ENCODE measurements around the gene IL17REL. TPM values are rescaled to one million over a fixed set of nuclear protein-coding genes. Genes with fewer than 3 reads are reported as not detected.
A peak's percentile ranks its signal among the peaks of the same experiment; 100 is the strongest.

IL17REL gene
- total RNA-seq, 2 donors from 2014 or later = not detected

DNA sequence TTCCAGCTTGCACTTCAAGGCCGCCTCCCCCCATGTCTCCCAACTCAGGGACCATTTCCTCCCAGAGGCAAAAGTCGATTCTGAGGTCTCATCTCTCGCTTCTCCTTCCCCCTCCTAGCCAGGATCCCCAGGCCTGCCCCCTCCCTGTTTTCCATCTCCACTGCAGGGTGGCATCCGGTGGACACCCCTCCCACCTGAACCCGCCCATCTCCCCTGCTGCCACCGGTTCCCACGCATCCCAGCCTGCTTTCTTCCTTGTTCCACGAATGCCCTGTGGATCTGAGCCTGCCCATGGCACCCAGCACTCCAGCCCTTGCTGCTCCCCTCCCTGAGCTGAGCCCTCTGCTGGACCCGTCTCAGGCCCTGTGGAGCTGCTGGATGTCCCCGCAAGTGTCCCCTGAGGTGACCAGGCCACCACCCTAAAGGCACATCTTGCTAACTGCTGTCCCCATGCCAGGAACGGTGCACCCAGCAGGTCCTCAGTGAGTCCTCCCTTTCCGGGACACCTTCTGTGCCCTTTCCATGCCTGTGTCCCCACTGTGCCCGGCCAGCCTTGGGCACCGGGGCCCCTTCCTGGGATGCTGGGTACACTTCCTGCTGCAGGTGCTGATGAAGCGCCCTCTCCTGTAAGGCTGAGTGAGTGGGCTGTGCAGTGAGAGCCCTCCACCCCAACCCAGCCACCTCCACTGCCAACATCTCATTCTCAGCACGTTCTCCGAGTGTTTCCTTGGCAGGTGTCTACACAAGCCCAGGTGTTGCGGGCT, 936 bp downstream of the IL17REL start:
- Mint-ChIP-seq H3K4me1 (peaks cover 8% of the 10 kb centered on the region), H3K27me3 (peaks cover 31% of the 10 kb centered on the region), H3K27ac (peak overlapping the region; percentile 71), H3K4me3 (peak overlapping the region; percentile 80), H3K36me3 (ENCODE audit: low read depth) (peaks cover 2% of the 10 kb centered on the region)
- ATAC-seq = no peak
- DNase-seq = peak in 1 of 3 donors; percentile 7
- H3K9me3 ChIP-seq (ENCODE audit: control insufficient read depth, low read length, poor library complexity, severe bottlenecking) = no peaks in the 10 kb centered on the region

DNA sequence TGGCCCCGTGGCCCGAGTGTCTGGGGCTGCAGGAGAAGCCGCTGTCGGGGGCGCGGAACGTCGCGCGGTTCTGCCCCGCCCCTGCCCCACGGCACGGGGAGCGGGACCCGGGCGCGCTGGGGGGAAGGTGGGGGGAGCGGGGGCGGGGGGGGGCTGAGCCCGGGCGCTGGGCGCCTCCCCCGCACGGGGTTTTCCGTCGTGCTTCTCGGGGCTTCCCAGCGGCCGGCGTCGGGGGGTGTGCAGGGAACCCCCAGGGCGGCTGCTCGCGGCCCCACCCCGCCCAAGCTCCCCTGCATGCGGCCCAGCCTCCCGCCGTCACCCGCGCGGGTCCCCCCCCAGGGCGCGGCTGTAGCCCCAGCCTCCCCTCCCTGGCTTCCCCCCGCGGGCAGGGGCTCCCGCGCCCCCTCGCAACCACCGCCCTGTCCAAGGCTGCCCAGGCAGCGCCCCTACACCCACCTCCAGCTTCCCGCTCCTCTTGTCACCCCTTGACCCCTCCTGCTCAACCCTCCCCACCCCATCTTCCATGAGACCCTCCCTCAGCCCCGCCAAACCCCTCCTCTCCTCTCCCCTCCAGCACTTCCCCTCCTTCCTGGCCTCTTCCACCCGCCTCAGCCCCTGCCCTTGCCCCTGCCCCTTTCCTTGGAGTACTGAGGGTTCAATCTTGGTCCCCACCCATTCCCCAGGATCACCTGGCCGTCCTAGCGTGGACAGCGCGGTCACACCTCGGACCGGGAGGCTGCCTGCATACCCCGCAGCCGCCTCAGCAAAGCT, 1.7 kb downstream of the IL17REL start:
- ATAC-seq (peak; percentile 96), DNase-seq (peak; percentile 66 to 71 (median 68))
- Mint-ChIP-seq H3K4me3 (peak overlapping the region; percentile 80), H3K27me3 (peaks cover 31% of the 10 kb centered on the region), H3K27ac (peak overlapping the region; percentile 71), H3K36me3 (ENCODE audit: low read depth) (peaks cover 2% of the 10 kb centered on the region), H3K4me1 (peaks cover 8% of the 10 kb centered on the region)
- no peaks in the 10 kb centered on the region for H3K9me3 ChIP-seq (ENCODE audit: control insufficient read depth, low read length, poor library complexity, severe bottlenecking)

- H3K4me1 Mint-ChIP-seq = peaks cover 11% of the 10 kb centered on the region
- H3K27me3 Mint-ChIP-seq = peaks cover 34% of the 10 kb centered on the region
- H3K4me3 Mint-ChIP-seq = peak overlapping the region; percentile 25
- DNase-seq (peak in 1 of 3 donors; percentile 17), ATAC-seq (no peak)
- H3K36me3 Mint-ChIP-seq (ENCODE audit: low read depth) = peaks cover 2% of the 10 kb centered on the region
- no peak overlapping the region for H3K27ac Mint-ChIP-seq
- no peaks in the 10 kb centered on the region for H3K9me3 ChIP-seq (ENCODE audit: control insufficient read depth, low read length, poor library complexity, severe bottlenecking)
Measured at GRCh38 chr22:50009765-50010675, 2.5 kb downstream of the IL17REL start.

- Mint-ChIP-seq H3K27me3 (peaks cover 35% of the 10 kb centered on the region), H3K4me3 (no peak overlapping the region), H3K27ac (no peak overlapping the region), H3K36me3 (ENCODE audit: low read depth) (peaks cover 2% of the 10 kb centered on the region), H3K4me1 (peaks cover 11% of the 10 kb centered on the region)
- DNase-seq = no peak
- H3K9me3 ChIP-seq (ENCODE audit: control insufficient read depth, low read length, poor library complexity, severe bottlenecking) = no peaks in the 10 kb centered on the region
- ATAC-seq = no peak
Measured at GRCh38 chr22:50009251-50009650, 3.3 kb downstream of the IL17REL start.

DNA sequence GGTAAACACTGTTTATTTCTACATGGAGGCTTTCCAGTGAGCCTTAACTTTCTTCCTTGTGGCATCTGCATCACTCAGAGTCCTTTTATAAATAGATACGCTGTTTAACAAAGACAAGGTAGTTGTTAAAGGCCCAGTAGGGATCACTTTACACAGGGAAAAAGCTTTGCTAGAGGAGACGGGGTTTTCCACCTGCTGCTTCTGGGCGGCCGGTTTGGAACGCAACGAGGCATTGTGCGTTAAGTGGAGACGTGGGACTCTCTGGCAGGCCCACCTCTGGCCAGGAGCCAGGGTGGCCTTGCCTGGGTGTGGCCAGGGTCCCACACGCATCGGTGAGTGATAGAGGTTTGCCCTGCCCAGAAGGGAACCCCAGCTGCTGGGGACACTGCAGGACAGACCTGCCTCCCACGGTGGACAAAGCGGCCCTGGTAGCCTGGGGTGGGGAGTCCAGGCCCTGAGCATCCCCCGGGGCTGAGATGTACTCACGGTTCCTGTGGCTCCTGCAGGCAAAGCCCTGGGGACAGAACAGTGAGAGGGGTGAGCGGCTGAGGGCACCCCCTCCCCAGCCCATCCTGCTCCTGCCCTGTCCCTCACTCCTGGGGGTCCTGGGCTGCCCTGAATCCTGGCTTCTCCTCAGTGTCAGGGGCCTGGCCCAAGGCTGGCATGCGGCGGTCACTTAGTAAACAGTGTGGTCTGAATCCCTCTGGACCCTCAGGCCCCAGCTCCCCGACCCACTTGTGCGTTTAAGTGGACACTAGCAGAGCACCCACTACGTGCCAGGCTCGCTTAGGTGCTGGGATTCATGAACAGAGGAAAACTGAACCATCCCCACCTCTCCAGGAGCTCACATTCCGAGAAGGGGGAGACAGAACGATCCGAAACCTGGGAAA, 4.2 kb downstream of the IL17REL start:
- H3K4me1 Mint-ChIP-seq = peaks cover 11% of the 10 kb centered on the region
- H3K27me3 Mint-ChIP-seq = peaks cover 34% of the 10 kb centered on the region
- H3K27ac Mint-ChIP-seq = no peak overlapping the region
- peaks cover 2% of the 10 kb centered on the region for H3K36me3 Mint-ChIP-seq (ENCODE audit: low read depth)
- H3K9me3 ChIP-seq (ENCODE audit: control insufficient read depth, low read length, poor library complexity, severe bottlenecking) = no peaks in the 10 kb centered on the region
- DNase-seq (peak in 1 of 3 donors; percentile 8), ATAC-seq (no peak)
- no peak overlapping the region for H3K4me3 Mint-ChIP-seq

DNA sequence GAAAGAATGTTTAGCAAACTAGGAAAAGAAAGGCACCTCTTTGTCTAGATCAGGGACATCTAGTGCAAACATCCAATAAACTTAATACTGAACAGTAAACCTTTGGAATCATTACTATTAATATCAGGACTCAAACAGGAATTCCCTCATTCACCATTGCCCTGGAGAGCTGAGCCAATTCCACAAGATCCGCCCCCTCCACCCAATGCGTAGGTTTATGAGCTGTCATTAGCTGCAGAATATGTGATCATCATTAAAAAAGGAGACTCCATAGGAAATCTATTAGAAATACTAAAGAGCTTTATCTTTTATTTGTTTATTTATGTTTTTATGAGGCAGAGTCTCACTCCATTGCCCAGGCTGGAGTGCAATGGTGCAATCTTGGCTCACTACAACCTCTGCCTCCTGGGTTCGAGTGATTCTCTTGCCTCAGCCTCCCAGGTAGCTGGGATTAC, 5.5 kb downstream of the IL17REL start:
- no peaks in the 10 kb centered on the region for H3K9me3 ChIP-seq (ENCODE audit: control insufficient read depth, low read length, poor library complexity, severe bottlenecking)
- Mint-ChIP-seq H3K27ac (no peak overlapping the region), H3K36me3 (ENCODE audit: low read depth) (peaks cover 2% of the 10 kb centered on the region), H3K4me3 (no peak overlapping the region), H3K4me1 (peaks cover 11% of the 10 kb centered on the region), H3K27me3 (peaks cover 30% of the 10 kb centered on the region)
- no peak for DNase-seq
- no peak for ATAC-seq

- DNase-seq (no peak), ATAC-seq (no peak)
- Mint-ChIP-seq H3K4me1 (peaks cover 3% of the 10 kb centered on the region), H3K27ac (peak overlapping the region; percentile 53), H3K27me3 (peaks cover 30% of the 10 kb centered on the region), H3K4me3 (no peak overlapping the region), H3K36me3 (ENCODE audit: low read depth) (no peaks in the 10 kb centered on the region)
- H3K9me3 ChIP-seq (ENCODE audit: control insufficient read depth, low read length, poor library complexity, severe bottlenecking) = no peaks in the 10 kb centered on the region
Measured at GRCh38 chr22:50004918-50005317, 7.6 kb downstream of the IL17REL start.

DNA sequence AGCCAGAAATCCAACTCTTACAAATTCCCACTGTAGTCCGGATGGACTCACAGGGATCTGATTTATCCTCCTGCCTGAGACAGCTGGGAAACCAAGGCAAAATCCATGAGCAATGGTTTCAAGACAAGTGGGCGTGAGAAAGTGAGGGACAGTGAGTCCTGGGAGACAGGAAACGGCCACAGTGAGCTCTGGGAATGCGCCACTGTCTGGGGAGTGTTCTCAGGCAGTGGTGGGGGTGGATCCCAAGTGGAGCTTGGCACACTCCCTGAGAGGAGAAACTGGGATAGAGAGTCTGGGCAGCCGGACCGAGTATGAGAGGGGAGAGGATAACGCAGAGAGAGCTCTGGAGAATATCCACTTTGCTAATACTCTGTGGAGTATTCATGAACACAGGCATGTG, 9.8 kb downstream of the IL17REL start:
- Mint-ChIP-seq H3K27ac (no peak overlapping the region), H3K27me3 (peaks cover 19% of the 10 kb centered on the region)
- ATAC-seq = no peak

DNA sequence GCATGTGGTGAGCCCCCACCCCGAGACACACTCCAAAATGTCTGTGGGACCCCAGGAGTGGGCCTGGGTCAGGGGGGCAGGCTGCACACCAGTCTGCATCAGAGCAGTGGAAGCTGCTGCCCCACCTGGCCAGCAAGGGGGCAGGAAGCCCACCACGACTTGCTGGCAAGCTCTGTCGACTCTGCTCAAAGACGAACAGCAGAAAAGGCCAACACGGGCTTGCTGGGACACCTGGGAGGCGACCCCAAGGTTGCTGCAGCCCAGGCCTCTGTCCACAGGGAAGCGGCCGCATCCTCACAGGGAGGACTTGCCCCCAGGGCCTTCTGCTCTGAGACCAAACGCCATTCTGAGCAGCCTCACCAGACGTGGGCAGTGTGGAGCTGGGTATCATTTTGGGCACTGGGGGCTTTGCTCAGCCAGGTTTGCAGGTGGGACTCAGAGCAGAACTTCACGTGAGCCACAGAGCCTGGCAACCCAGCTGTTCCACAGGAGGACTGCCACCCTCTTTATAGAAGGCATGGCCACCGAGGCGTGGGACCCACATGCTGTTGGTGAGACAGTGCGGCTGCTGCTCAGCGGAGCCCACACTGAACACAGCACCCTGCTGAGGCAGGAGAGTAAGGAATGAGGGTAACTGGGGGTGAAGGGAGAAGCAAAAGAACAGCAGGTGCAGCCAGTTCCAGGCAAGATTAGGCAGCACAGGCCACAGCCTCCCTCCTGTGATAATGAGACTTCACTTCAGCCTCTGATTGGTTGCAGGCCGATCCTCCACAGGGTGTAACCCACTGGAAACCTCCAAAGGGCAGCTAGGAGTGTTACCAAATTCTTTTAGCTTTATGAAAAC, 11.0 kb downstream of the IL17REL start:
- no peak for ATAC-seq
- H3K4me3 Mint-ChIP-seq = no peak overlapping the region
- H3K9me3 ChIP-seq (ENCODE audit: control insufficient read depth, low read length, poor library complexity, severe bottlenecking) = no peaks in the 10 kb centered on the region
- H3K27ac Mint-ChIP-seq = no peak overlapping the region
- no peaks in the 10 kb centered on the region for H3K36me3 Mint-ChIP-seq (ENCODE audit: low read depth)
- peaks cover 19% of the 10 kb centered on the region for H3K27me3 Mint-ChIP-seq
- peak in 1 of 3 donors; percentile 6 for DNase-seq
- peaks cover 3% of the 10 kb centered on the region for H3K4me1 Mint-ChIP-seq

More for the DNA sequence above, 9.8 kb downstream of the IL17REL start:
- no peaks in the 10 kb centered on the region for H3K9me3 ChIP-seq (ENCODE audit: control insufficient read depth, low read length, poor library complexity, severe bottlenecking)
- DNase-seq = no peak
- H3K36me3 Mint-ChIP-seq (ENCODE audit: low read depth) = no peaks in the 10 kb centered on the region
- no peak overlapping the region for H3K4me3 Mint-ChIP-seq
- H3K4me1 Mint-ChIP-seq = peaks cover 3% of the 10 kb centered on the region

- ATAC-seq (no peak), DNase-seq (peak in 1 of 3 donors; percentile 6)
- H3K9me3 ChIP-seq (ENCODE audit: control insufficient read depth, low read length, poor library complexity, severe bottlenecking) = no peaks in the 10 kb centered on the region
- no peaks in the 10 kb centered on the region for H3K36me3 Mint-ChIP-seq (ENCODE audit: low read depth)
- H3K27ac Mint-ChIP-seq = no peak overlapping the region
- H3K4me3 Mint-ChIP-seq = no peak overlapping the region
- peaks cover 3% of the 10 kb centered on the region for H3K4me1 Mint-ChIP-seq
- H3K27me3 Mint-ChIP-seq = peaks cover 19% of the 10 kb centered on the region
Measured at GRCh38 chr22:50000587-50001387, 11.8 kb downstream of the IL17REL start.

All from T-helper 17 cell (primary cell).